ENCODE results near the gene RECQL5. TPM values are rescaled to one million over a fixed set of nuclear protein-coding genes. Genes with fewer than 3 reads are reported as not detected.

The RECQL5 gene
- total and polyA plus RNA-seq, 11 donors = 6.0 to 15.9 (median 10.2) TPM

DNA sequence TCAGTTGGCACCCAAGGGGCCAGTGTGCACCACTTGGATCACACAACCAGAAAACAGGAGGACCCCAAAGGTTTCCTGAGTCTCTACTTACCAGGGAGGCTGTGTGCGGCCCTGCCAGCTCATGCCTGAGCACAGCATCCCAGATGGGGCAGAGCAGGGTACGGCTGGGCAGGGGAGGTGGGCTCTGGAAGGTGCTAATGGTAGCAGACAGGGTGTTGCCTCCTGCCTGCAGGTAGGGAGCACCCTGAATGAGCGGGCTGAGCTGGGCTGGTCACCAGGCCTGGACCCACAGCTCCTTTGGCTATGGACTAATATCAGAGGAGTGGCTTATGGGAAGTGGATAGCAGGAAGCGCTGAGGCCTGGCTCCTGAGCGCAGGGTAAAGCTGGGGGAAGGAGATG, 14.6 kb downstream of the RECQL5 start:
- 92 to 97% (median 95%) methylated on average over 3 to 5 of the region's 5 CpGs for WGBS, 4 donors
- Histone ChIP-seq H3K9me3 (no peaks in the 10 kb centered on the region), H3K27me3 (no peaks in the 10 kb centered on the region), H3K27ac (no peak overlapping the region), H3K4me3 (no peak overlapping the region), H3K4me1 (peaks cover 0 to 4% (median 0%) of the 10 kb centered on the region in 12 donors), H3K36me3 (peaks cover 0 to 87% (median 66%) of the 10 kb centered on the region in 9 donors)
- no peak for TF ChIP-seq POLR2A (IDR thresholded peaks at IDR 0.05)
- TF ChIP-seq, protein P1, sequence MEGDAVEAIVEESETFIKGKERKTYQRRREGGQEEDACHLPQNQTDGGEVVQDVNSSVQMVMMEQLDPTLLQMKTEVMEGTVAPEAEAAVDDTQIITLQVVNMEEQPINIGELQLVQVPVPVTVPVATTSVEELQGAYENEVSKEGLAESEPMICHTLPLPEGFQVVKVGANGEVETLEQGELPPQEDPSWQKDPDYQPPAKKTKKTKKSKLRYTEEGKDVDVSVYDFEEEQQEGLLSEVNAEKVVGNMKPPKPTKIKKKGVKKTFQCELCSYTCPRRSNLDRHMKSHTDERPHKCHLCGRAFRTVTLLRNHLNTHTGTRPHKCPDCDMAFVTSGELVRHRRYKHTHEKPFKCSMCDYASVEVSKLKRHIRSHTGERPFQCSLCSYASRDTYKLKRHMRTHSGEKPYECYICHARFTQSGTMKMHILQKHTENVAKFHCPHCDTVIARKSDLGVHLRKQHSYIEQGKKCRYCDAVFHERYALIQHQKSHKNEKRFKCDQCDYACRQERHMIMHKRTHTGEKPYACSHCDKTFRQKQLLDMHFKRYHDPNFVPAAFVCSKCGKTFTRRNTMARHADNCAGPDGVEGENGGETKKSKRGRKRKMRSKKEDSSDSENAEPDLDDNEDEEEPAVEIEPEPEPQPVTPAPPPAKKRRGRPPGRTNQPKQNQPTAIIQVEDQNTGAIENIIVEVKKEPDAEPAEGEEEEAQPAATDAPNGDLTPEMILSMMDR (IDR thresholded peaks at IDR 0.05) = no peak
- ATAC-seq = no peak
- no peak for DNase-seq
- intact Hi-C loops (cut with DNase I) = loop anchor here in 1 of 10 donors (2.0 kb wide), 1 partner anchor 20 kb away; the partner anchor contains the start of gene SMIM5

DNA sequence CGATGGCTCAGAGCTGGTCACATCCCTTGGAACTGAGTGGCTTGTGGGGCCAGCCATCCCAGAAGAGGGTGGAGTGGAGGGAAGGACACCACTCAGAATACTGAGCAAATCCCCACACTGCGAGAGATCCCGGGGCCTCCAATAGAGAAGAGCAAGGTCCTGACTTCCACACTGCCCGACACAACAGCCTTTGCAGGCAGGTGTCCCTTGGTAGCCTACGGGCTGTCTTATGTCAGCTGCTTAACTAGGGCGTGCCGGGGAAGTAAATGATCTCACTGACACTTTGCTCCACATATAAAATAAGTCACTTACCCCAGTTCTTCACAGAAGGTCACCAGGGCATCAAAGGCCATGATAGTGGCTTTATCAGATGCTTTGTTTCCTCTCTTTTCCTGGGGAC, 16.1 kb downstream of the RECQL5 start:
- no peaks in the 10 kb centered on the region for H3K9me3 ChIP-seq
- H3K27ac ChIP-seq = no peak overlapping the region
- peaks cover 0 to 79% (median 59%) of the 10 kb centered on the region in 9 donors for H3K36me3 ChIP-seq
- TF ChIP-seq, protein P1 (IDR thresholded peaks at IDR 0.05) = no peak
- DNase-seq = no peak
- peaks cover 0 to 5% (median 0%) of the 10 kb centered on the region in 12 donors for H3K4me1 ChIP-seq
- intact Hi-C loops (cut with DNase I) = no loop called here
- ATAC-seq = no peak
- H3K27me3 ChIP-seq = no peaks in the 10 kb centered on the region
- 86 to 98% (median 96%) methylated on average over 5 to 7 of the region's 7 CpGs for WGBS, 4 donors
- no peak overlapping the region for H3K4me3 ChIP-seq

DNA sequence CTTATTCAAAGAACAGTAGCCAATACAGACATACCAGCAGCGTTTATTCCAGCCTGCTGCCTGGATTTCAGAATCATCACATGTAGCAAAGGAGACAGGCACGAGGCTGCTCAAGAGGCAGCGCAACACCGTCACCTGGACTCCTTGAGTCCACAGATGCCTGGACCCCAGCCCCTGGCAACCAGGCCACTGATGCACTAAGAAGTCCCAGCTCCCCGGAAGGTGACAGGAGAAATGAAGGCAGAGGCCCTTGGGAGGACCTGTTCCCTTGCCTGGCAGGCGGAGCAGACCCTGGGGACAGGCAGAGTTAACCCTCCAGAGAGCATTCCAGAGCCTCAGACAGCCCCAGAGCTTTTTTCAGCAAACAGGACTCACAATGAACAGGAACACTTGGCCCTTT, 17.3 kb downstream of the RECQL5 start:
- no peak overlapping the region for H3K4me3 ChIP-seq
- 83 to 94% (median 94%) methylated on average over 5 to 6 of the region's 6 CpGs for WGBS, 4 donors
- no peak overlapping the region for H3K27ac ChIP-seq
- intact Hi-C loops (cut with DNase I) = no loop called here
- DNase-seq (no peak), ATAC-seq (no peak)
- H3K27me3 ChIP-seq = no peaks in the 10 kb centered on the region
- H3K36me3 ChIP-seq = peaks cover 0 to 73% (median 49%) of the 10 kb centered on the region in 9 donors
- no peak for TF ChIP-seq POLR2A (IDR thresholded peaks at IDR 0.05)
- peaks cover 0 to 9% (median 0%) of the 10 kb centered on the region in 12 donors for H3K4me1 ChIP-seq
- no peaks in the 10 kb centered on the region for H3K9me3 ChIP-seq

DNA sequence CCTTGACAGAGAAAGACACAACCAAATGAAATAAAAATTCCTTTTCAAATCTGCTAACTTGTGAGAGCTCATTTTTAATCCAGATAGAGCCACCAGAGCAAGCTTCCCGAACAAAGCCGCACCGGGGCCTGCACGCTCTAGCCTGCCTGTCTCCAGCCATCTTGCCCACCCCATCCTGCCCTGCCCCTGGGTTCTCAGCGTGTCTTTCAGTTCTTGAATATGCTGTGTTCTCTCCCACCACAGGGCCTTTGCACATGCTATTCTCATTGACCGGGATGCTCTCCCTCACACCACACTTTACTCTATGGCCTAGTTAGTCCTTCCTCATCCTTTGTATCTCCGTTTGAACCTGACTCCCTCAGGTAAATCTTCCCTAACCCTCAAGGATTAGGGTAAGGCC, 19.0 kb downstream of the RECQL5 start:
- H3K36me3 ChIP-seq = peaks cover 0 to 57% (median 41%) of the 10 kb centered on the region in 9 donors
- TF ChIP-seq, protein P1 (IDR thresholded peaks at IDR 0.05) = no peak
- TF ChIP-seq POLR2A (IDR thresholded peaks at IDR 0.05) = no peak
- WGBS, 4 donors = 97 to 100% (median 98%) methylated on average over 7 of the region's 7 CpGs
- no peak overlapping the region for H3K4me3 ChIP-seq
- H3K27ac ChIP-seq = no peak overlapping the region
- no peaks in the 10 kb centered on the region for H3K9me3 ChIP-seq
- H3K27me3 ChIP-seq = no peaks in the 10 kb centered on the region
- ATAC-seq (no peak), DNase-seq (no peak)
- H3K4me1 ChIP-seq = peaks cover 0 to 9% (median 2%) of the 10 kb centered on the region in 12 donors
- intact Hi-C loops (cut with DNase I) = no loop called here

DNA sequence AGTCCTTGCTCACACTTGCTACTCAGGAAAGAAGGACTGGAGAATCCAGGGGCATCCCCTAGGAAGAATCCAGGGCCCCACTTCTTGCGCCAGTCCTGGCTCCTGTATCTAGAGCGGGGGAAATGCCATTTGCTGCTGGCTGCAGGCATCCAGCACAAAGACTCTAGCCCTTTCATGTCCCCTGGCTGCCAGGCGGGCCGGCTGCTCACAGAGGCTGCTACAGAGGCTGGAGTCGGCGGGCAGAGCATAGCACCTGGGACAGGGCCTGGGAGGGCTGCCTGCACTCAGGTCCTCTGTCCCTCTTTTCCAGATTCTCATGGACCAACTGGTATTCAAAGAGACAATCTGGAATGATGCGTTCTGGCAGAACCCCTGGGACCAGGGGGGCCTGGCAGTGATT, 19.9 kb downstream of the RECQL5 start:
- no peak overlapping the region for H3K4me3 ChIP-seq
- intact Hi-C loops (cut with DNase I) = no loop called here
- peaks cover 0 to 54% (median 32%) of the 10 kb centered on the region in 9 donors for H3K36me3 ChIP-seq
- no peak overlapping the region for H3K27ac ChIP-seq
- peaks cover 0 to 15% (median 7%) of the 10 kb centered on the region in 12 donors for H3K4me1 ChIP-seq
- DNase-seq (no peak), ATAC-seq (no peak)
- TF ChIP-seq POLR2A (IDR thresholded peaks at IDR 0.05) = no peak
- TF ChIP-seq, protein P1 (IDR thresholded peaks at IDR 0.05) = no peak
- no peaks in the 10 kb centered on the region for H3K27me3 ChIP-seq
- WGBS, 4 donors = 92 to 96% (median 93%) methylated on average over 4 to 7 of the region's 7 CpGs
- no peaks in the 10 kb centered on the region for H3K9me3 ChIP-seq
